ENCODE results near the gene SUDS3.

- TF ChIP-seq CTCF (IDR thresholded peaks at IDR 0.05; ENCODE audit: low read length) (no peak), EZH2 (IDR thresholded peaks at IDR 0.05; ENCODE audit: borderline replicate concordance, low read length) (no peak)
These were observed 80.4 kb downstream of the SUDS3 start for GRCh38 chr12:118456741-118457140.

All from OCI-LY1 (cell line).